HG03280 (cell line): ENCODE measurements around the gene KCTD3.

Experiments
- ATAC-seq: cut with Tn5 transposase; IDR thresholded peaks from one replicate; pipeline ENCODE4 v1.9.1; 2021; ENCODE audit warnings: mild to moderate bottlenecking, moderate library complexity; ENCODE audit not compliant: unreplicated experiment

The KCTD3 gene

GRCh38 chr1:215605011-215605621 is 38.0 kb downstream of the KCTD3 start:
- no peak for ATAC-seq

- ATAC-seq, result no peak
Measured at GRCh38 chr1:215606036-215606435, 38.9 kb downstream of the KCTD3 start.

- ATAC-seq, result peak; percentile 58
Measured at GRCh38 chr1:215606564-215607168, 39.6 kb downstream of the KCTD3 start.

- no peak for ATAC-seq
Measured at GRCh38 chr1:215607412-215607811, 40.3 kb downstream of the KCTD3 start.

- ATAC-seq, result no peak
Measured at GRCh38 chr1:215608646-215609045, 41.5 kb downstream of the KCTD3 start.

- no peak for ATAC-seq
Measured at GRCh38 chr1:215612391-215612790, 45.3 kb downstream of the KCTD3 start.

- ATAC-seq, result no peak
Measured at GRCh38 chr1:215617979-215618378, 50.9 kb downstream of the KCTD3 start.

- no peak for ATAC-seq
Measured at GRCh38 chr1:215623162-215623561, 56.1 kb downstream of the KCTD3 start.

GRCh38 chr1:215625949-215626348 is 58.8 kb downstream of the KCTD3 start:
- no peak for ATAC-seq

GRCh38 chr1:215631040-215631439 is 63.9 kb downstream of the KCTD3 start:
- no peak for ATAC-seq

GRCh38 chr1:215631489-215631888 is 64.4 kb downstream of the KCTD3 start:
- ATAC-seq, result no peak

GRCh38 chr1:215635827-215636226 is 68.7 kb downstream of the KCTD3 start:
- no peak for ATAC-seq

- ATAC-seq, result no peak
Measured at GRCh38 chr1:215636258-215636965, 69.3 kb downstream of the KCTD3 start.

- ATAC-seq, result no peak
Measured at GRCh38 chr1:215637041-215637573, 70.0 kb downstream of the KCTD3 start.

- no peak for ATAC-seq
Measured at GRCh38 chr1:215640429-215641148, 73.5 kb downstream of the KCTD3 start.

- ATAC-seq, result no peak
Measured at GRCh38 chr1:215643592-215644321, 76.7 kb downstream of the KCTD3 start.

GRCh38 chr1:215645182-215645581 is 78.1 kb downstream of the KCTD3 start:
- ATAC-seq, result no peak

- ATAC-seq, result no peak
Measured at GRCh38 chr1:215645861-215646260, 78.8 kb downstream of the KCTD3 start.

- ATAC-seq, result no peak
Measured at GRCh38 chr1:215647738-215648137, 80.6 kb downstream of the KCTD3 start.

GRCh38 chr1:215648957-215649356 is 81.9 kb downstream of the KCTD3 start:
- ATAC-seq, result no peak
